SKM-1 treated with dmso at 0.1 percent for 144 hours (cell line): ENCODE data around the gene PRKG1.

ENCODE experiments used
- DNase-seq: peaks from one replicate; lab custom pipeline; 2025; ENCODE audit not compliant: unreplicated experiment; lab: John Stamatoyannopoulos, UW

PRKG1 gene

DNA sequence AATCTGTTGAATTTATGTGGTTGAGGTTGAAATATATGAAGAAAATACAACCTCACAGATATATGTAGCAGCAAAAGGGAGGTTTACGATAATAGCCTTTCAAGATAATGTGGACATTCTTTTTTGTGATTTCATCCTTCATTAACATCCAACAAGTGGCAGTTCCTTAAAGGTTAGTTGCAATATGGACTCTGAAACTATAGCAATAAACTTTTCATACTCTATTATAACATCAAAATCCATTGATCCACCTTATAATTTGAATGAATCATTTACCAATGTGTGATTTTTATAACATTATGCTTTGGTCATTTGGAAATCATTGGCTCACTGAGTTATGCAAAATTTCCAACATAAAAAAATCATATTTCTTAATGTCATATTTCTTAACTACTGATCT, 825.9 kb downstream of the PRKG1 start:
- DNase-seq = no peak

DNA sequence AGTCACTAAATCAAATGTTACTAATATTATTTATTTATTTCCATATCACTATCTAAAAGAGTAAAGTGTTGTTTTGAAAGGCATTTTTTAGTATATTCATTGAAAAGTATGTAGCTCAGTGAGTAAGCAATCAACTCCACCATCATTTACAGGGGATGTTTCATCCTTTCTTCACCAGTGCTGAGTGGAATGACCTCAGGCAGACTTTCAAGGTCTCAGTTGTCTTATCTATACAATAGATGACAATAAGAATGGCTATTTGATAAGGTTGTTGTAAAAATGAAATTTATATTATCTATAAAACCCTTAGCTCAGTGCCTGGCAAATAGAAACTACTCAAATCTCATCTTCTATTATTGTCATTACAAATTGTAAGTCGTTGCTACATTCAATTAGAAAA, 829.4 kb downstream of the PRKG1 start:
- DNase-seq = no peak

DNA sequence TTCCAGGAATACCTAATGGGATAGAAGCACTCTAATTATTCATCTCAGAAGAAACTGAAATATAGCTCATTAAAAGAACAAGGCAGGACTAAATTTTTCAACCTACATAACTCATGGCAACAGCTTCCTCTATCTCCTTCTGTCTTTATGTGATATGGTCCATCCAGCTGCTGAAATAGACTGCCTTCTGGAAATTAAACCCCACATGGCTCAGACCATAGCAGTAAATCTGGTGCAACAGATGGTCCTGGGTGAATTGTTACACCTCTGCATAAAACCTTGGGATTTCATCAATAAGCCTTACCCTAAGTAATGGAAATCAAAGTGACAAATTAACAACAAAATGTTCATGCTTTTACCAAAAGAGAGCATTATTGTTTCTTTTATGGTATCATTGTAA, 830.7 kb downstream of the PRKG1 start:
- DNase-seq = no peak

DNA sequence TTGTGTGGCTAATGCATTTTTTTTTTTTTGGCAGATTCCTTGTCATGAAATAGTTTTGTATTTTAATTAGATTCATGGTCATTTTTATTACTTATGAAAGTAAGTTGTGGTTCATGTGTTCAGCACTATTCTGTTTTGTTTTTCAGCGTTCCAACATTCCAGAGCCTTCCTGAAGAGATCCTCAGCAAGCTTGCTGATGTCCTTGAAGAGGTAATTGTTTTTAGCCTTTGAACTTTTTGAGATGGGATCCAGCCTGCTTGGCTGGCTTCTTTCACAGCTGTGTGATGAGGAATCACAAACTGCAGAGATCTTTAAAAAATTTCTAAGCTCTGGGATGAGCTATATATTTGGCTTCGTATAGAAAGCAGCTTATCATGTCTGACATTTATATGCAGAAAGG, 833.1 kb downstream of the PRKG1 start:
- no peak for DNase-seq

DNA sequence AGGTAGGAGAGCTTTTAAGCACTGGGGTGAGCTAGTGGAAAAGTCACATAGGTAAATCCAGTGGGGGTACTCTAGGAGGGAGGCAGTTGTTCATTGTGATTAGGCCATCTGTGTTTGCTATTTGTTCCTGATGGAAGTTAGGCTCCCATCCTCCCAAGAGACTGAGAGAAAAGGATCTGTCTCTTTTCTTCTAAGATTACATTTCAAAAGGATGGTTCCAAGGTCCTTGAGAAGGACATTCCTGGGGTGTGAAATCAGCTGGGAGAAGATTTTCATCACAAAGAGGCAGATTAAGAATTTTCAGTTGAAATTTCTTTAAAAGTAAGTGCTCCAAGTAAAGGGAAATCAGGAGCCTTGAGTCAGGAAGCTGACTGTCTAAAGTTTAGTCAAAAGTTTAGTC, 835.9 kb downstream of the PRKG1 start:
- no peak for DNase-seq

DNA sequence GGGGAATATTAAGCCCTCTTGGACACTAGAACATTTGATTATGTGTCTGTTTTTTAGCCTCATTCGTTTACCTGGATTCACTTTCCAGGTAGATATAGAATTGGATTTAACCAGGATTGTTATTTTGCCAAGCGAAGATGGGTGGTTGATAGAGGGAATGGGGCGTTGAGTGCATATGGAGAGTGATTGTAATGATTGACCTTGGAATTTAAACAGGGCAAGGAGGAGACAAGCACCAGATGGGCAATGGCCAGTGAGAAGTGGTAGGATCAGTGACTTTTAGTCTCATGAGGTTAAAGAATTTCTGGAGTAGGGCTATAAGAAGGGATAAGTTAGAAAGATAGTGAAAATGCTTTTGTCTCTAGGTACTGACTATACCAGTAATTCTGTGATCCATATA, 836.3 kb downstream of the PRKG1 start:
- no peak for DNase-seq

DNA sequence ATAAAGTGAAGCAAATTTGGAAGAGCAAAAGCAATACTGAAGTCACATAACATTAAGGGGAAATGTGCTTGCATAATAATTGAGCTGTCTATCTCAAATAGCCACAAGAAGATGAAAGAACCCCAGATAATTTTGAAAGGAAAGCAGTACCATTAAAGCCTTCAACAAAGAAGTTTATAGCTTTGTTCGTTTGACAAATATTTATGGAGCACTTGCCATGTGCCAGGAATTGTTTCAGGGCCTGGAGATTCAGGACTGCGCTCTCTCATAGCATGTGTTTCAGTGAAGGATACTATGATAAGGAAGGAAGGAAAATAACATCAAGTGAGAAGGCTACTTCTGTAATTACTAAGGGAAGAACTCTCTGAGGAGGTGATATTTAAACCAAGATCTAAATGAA, 837.4 kb downstream of the PRKG1 start:
- no peak for DNase-seq

DNA sequence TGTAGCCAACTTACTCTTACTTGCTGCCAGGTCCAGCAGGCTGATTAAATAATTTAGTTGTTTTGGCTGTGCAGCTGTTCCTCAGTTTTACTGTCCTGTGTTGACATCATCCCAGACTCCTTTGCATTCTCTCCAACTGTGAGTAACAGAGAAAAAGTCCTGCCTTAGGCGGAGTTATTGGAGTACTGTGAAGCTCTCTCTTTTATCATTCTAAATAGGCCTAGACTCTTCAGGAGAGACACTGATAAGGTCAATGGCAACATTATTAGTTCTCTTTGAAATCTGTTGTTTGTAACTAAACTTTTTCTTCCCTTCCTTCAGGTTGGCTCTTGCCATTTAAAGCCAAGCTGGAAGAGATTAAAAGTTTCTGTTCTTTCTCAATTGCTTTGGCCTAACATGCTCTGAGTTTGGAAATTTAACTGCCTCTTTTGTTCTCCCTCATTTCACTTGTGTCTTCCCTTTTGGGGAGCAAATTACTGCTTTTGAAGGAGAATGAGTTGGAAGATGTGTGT, 840.8 kb downstream of the PRKG1 start:
- DNase-seq = no peak

DNA sequence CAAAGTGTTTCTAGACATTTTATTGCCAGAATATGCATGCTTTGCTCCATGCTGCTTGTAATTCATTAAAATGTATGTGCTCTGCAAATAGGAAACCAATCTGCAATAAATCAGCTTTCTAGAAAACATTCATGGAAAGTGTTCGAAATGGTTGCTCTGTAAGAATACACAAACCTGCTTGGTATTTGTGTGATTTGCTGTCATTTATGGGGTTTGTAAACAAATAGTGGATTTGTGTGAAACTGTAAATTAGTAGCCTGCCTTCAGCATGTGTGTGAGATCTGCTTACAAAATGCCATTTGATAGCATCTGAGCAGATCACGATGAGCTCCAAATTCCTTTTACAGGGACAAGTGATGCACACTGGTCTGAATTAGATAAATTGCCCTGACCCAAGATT, 844.2 kb downstream of the PRKG1 start:
- no peak for DNase-seq

DNA sequence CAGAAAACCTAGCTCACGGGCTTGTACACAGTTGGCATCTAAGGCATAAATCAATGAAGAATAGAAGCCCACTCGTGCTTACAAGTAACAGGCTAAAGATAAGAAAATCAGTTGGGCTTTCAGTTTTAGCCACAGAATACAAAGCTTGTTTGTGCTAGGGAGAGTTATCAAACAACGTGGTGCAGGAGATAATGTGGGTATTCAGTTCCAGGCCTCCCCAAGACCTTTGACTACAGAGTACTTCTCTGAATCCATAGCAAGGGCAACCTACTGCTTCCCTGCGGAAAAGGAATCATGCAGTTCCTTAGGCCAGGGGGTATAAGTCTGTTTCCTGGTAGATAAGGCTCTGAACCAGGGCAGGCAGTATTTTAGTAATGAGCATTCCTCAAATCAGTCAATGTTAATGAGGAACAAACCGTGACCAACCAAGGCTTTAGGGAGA, 844.6 kb downstream of the PRKG1 start:
- DNase-seq = no peak

DNA sequence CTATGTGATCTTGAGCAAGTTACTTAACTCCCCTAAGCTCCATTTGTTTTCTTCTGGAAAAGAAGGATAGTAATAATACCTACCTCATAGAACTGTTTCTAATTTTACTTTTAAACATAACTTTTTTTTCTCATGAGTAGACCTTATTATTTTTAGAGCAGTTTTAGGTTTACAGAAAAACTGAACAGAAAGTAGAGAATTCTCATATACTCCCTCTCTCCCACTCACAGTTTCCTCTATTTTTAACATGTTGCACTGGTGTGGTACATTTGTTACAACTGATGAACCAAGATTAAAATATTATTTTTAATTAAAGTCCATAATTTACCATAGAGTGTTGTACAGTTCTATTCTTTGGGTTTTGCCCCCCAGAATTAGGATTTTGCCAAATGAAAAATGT, 846.4 kb downstream of the PRKG1 start:
- no peak for DNase-seq

DNA sequence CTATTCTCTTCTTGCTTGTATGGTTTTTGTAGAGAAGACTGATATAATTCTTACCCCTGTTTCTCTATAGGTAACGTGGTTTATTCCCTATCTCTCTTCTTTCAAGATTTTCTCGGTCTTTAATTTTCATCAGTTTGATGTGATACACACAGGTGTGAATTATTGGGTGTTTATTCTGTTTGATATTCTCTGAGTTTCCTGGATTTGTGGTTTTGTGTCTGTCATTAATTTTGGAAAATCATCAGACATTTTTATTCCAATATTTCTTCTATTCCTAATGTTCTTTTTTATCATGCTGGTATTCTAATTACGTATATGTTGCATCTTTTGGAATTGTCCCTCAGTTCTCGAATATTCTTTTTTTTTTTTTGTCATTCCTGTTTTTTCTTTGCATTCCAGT, 850.1 kb downstream of the PRKG1 start:
- DNase-seq = no peak

DNA sequence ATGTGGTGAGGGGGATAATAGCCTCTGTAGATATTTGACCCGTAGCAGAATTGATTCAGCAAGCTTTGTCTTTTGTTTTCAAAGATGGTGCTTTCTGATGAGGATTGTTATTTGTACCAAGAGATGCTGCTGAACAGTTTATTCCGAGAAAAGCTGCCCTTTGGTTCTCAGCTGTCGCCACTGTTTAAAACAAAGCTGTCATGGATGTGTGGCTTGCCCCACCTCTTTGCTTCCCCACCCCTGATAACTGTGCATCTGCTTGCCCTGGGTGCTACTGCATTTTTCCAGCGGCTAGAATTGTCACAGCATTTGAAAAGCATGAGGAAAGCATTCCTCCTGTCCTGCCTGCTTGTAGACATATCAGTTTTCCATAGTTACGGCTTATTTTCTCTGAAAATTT, 852.0 kb downstream of the PRKG1 start:
- DNase-seq = no peak

DNA sequence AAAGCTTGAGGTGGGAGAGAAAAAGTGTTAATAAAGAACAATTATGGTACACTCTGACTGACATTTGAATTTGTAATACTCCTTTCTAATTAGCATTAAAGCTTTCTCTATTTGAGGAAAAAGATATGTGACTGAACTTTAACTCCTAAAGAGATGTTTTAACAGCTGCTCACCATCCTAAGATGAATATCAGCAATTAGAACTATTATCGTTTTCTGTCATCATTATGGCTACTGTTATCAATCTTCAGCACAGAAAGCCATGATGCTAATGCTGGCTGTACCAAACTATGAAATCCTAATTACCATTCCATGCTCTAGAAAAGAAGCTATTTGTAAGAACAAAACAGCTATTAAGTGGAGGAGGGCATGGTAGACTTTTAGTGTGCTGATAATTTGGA, 853.9 kb downstream of the PRKG1 start:
- no peak for DNase-seq

DNA sequence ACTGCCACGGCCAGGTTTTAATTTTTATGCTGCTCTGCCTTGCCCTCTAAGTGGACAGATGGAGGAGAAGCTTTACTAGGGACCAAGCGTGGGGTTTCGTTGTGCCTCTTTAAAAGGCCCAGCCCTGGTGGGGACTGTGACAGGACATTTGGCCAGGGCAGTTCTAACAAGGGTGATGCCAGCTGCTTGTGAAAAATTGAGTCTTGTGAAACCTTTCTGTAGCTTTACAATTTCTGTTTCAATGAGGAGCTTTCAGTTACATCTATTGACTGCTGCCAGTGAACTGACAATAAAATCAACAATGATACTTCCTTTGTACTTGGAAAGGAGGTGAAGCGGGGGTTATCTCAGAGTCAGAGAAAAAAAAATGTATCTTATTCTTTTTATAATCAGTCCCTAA, 858.2 kb downstream of the PRKG1 start:
- no peak for DNase-seq

DNA sequence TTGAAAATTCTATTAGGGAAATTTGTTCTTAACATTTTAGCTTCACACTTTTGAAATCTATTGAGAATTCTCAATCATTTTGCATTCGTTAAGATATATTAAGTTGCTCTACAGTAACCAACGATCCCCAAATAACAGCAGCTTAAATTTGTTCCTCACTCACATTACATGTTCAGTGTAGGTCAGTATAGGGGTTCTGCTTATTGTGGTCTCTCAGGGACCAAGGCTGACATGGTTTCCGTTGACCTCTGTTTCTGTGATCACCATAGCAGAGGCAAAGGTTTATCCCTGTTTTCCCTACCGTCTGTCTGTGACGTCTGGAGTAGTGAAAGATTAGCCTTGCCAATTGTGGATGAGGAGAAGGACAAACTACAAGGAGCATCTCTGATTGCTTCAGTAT, 860.1 kb downstream of the PRKG1 start:
- DNase-seq = no peak

DNA sequence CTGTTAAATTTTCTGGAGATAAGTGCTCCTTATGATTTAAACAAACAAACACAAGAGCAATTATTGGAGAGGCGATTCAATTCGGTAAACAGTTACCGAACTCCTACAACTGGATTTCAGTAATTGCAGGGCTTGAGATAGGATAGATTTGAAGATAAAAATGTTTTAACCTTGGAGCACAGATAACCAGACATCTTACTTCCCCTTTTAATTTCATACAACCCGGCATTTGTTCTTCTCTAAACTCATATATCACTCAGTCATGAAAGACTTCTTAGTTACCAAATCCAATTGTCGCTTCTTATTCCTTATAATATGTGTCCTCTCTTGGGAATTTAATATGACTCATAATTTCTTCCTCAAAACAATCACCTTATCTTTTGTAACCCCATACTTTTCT, 861.1 kb downstream of the PRKG1 start:
- no peak for DNase-seq

DNA sequence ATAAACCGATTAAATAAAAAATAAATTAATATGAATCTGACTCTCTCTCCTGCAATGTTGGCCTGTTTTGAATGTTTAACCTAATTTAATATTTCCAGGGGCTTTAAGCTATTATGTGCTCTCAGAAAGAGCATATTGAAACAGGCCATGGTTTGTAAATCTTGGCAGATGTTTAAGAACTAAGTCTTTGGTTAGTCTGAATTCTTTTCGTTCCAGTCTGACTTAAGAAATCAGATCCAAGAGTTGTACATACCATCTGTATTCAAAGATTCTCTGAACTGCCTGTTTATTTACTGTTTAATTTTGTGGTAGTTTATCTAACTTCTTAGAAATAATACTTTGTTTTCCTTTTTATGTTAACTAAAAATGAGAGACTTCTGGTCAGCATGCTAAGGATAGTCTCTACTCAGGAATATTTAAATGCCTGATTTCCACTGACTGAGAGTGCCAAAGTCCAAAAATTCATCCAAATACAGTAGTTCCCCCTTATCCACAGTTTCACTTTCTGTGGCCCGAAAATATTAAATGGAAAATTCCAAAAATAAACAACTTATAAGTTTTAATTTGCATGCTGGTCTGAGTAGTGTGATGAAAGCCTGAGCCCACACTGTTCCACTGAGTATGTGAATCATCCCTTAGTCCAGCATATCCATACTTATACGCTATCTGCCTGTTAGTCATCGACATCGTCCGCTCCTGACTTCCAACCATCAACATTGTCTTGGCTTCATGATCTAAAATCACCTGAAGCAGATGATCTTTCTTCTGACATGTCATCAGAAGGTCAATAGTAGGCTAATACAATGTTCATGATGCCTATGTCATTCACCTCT, 863.2 kb downstream of the PRKG1 start:
- DNase-seq = no peak

DNA sequence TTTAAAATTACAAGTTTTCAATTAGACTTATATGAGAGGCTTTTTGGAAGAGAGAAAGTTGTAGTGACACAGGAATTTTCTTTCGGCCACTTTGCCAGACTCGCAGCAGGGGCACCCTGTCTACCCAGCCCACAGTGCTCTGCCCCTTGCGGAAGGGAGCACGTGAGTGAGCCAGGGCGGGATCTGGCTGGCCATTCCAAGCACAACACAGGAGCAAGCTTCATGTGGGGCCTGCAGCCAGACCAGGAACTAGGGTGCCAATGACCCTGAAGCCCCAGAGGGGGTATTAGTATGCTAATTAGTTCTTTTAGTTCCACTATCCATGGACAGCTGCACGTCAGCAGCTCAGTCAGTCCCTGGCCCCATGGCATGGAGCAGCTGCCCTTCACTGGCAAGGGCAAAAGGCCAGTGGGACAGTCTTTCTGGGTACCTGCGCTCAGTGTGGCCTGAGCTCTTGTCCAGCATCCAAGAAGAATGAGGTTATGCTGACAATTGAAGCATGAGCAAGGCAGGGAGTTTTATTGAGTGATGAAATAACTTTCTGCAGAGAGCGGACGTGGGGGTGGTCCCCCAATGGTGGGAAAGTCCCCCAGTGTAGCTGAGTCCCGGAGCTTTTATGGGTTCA, 876.2 kb downstream of the PRKG1 start:
- DNase-seq = no peak

DNA sequence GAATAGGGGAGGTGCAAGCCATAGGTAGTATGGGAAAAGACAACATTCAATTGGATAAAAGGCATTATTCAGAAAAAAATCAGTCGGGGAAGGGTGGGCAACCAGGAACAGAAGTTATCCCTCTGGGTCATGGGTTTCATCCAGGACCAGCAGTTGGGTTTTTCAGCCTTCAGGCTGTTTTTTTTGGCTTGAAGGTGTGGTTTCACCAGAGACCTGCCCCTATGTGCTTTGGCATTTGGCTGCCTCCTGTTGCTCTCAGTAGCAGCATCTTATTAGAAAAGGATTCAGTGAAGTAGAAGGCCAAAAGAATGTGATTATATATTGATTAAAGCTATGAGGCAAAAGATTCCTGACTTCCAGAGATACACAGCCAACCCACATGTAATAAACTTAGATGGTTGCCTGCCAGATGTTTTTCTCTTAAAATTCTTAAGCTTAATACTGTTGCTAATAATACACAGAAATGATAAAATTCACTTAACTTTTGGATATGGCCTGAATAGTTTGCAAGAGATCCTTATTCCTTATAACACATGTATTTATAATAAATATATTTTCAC, 876.8 kb downstream of the PRKG1 start:
- DNase-seq = no peak

DNA sequence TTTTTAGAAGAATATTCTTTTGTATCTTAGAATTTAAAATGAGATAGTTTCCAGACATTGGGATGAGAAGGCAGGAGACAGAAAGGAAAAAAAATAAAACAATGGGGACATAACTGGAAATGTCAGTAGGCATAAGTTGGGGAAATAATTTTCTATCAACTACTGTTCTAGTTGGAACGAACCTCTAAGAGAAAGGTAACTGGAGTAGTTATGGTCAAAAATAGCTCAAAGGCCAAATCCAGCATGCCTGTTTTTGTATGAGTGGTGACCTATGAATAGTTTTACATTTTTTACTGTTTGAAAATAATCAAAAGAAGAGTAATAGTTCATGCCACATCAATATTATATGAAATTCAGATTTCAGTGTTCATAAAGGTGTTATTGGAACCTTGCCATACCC, 877.3 kb downstream of the PRKG1 start:
- DNase-seq = no peak

DNA sequence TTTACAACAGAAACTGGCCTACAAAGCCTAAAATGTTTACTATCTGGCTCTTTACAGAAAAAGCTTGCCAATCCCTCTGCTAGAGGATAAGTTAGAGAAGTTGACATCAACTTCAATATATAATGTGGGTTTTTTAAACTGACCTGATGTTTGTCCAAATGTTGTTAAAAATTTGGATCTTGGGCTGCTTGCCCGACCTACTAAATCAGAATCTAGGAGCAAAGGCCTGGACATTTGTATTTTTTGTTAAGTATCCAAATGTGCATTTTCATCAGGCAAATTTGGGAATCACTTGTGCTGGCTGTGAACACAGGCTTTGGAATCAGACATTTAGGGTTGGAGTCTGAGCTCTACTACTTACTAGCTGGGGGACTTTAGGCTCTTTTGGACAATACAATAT, 877.8 kb downstream of the PRKG1 start:
- DNase-seq = no peak
